Body of pancreas (tissue), 4 donors: ENCODE data around the gene IL12A.

ENCODE experiments used
- CTCF ChIP-seq, 7 experiments: fragments of 450-650 bp in 4 of 7; fragments of 200-600 bp in 3 of 7; sonication (generic) in 3 of 7; IDR thresholded peaks; one replicate each; pipeline ENCODE4 v1.5.1; 2016 to 2019; ENCODE audit warnings: antibody characterized with exemption in 7 of 7
- POLR2A ChIP-seq, 3 donors: fragments of 450-650 bp; IDR thresholded peaks; one replicate each; pipeline ENCODE4 v1.6.1; 2016; ENCODE audit warnings: antibody characterized with exemption in 3 of 3, mild to moderate bottlenecking in 2 of 3

GRCh38 chr3:159960188-159961148, 28.2 kb upstream of the IL12A start:
- TF ChIP-seq CTCF (IDR thresholded peaks at IDR 0.05), result no peak
- TF ChIP-seq POLR2A (IDR thresholded peaks at IDR 0.05), result no peak
